Activated CD8-positive, alpha-beta T cell treated with anti-CD3 and anti-CD28 coated beads for 36 hours (primary cell): ENCODE data around the gene DLL4. TPM values are rescaled to one million over a fixed set of nuclear protein-coding genes. Genes with fewer than 3 reads are reported as not detected.

Experiments used
- ATAC-seq: fragments of 200-7000 bp; cut with Tn5 transposase; one replicate; pipeline ENCODE4 v1.10.0; 2021; ENCODE audit warnings: mild to moderate bottlenecking, moderate library complexity
- CTCF ChIA-PET: fragments of 350-600 bp; sonication (Branson Sonifier 250); formaldehyde crosslinking; loops from one replicate; lab custom pipeline; 2021; ENCODE audit warnings: antibody characterized with exemption; lab: Charles Lee
- POLR2A ChIA-PET: fragments of 350-600 bp; sonication (Branson Sonifier 250); formaldehyde crosslinking; loops from one replicate; lab custom pipeline; 2021; ENCODE audit warnings: antibody characterized with exemption; lab: Charles Lee
- DNase-seq: peaks from one replicate; pipeline ENCODE4 v3.0.0-alpha.2; 2020
- H3K27ac Mint-ChIP-seq: one replicate; pipeline ENCODE4 v1.8.0; 2021; ENCODE audit warnings: mild to moderate bottlenecking, mixed read lengths
- H3K27me3 Mint-ChIP-seq: one replicate; pipeline ENCODE4 v1.8.0; 2021; ENCODE audit warnings: mixed read lengths
- H3K36me3 Mint-ChIP-seq: one replicate; pipeline ENCODE4 v1.8.0; 2021; ENCODE audit warnings: low read depth, mixed read lengths
- H3K4me1 Mint-ChIP-seq: one replicate; pipeline ENCODE4 v1.8.0; 2021; ENCODE audit warnings: low read depth, mixed read lengths
- H3K4me3 Mint-ChIP-seq: one replicate; pipeline ENCODE4 v1.8.0; 2021; ENCODE audit warnings: mild to moderate bottlenecking, moderate library complexity, mixed read lengths
- H3K9me3 Mint-ChIP-seq: one replicate; pipeline ENCODE4 v1.8.0; 2021; ENCODE audit warnings: mixed read lengths
- CTCF ChIP-seq: fragments of 200-600 bp; IDR thresholded peaks from one replicate; pipeline ENCODE4 v1.8.0; 2022; ENCODE audit warnings: antibody characterized with exemption, mild to moderate bottlenecking
- intact Hi-C: fragments of 100-400 bp; cut with micrococcal nuclease; formaldehyde crosslinking; loops from one replicate; pipeline ENCODE4 v1.10.0; 2022
- total RNA-seq, 2 experiments: library from RNA; stranded (reverse); gene quantifications; one replicate each; pipeline ENCODE4 v1.2.3, GENCODE V29; 2021

Gene DLL4
- total RNA-seq, 2 experiments from 2014 or later, result not detected

- CTCF ChIA-PET, result interaction anchor here (0.5 to 10.1 kb wide), 7 partner anchors 12 to 99 kb away, joined by 3 to 133 read pairs (median 5); no protein-coding TSS in a partner anchor
- ATAC-seq (no peak), DNase-seq (no peak)
- peaks cover 31% of the 10 kb centered on the region for H3K27me3 Mint-ChIP-seq
- H3K36me3 Mint-ChIP-seq, result no peaks in the 10 kb centered on the region
- H3K9me3 Mint-ChIP-seq, result no peaks in the 10 kb centered on the region
- intact Hi-C loops, result no loop called here
- no peak for TF ChIP-seq CTCF
- H3K4me1 Mint-ChIP-seq, result peaks cover 23% of the 10 kb centered on the region
- POLR2A ChIA-PET, result interaction anchor here (1.0 to 1.8 kb wide), 3 partner anchors 16 to 21 kb away, joined by 3 to 6 read pairs (median 3); no protein-coding TSS in a partner anchor
- H3K4me3 Mint-ChIP-seq, result no peak overlapping the region
- no peak overlapping the region for H3K27ac Mint-ChIP-seq
Measured at GRCh38 chr15:40923551-40923950, 5.6 kb upstream of the DLL4 start.

GRCh38 chr15:40925495-40925862 lies 3.7 kb upstream of the DLL4 start:
- H3K9me3 Mint-ChIP-seq, result no peaks in the 10 kb centered on the region
- no peak for ATAC-seq
- no peak overlapping the region for H3K4me3 Mint-ChIP-seq
- peaks cover 46% of the 10 kb centered on the region for H3K27me3 Mint-ChIP-seq
- peaks cover 37% of the 10 kb centered on the region for H3K4me1 Mint-ChIP-seq
- ChIA-PET CTCF (interaction anchor here (1.3 to 10.1 kb wide), 3 partner anchors 16 to 27 kb away, joined by 3 to 133 read pairs (median 7); partner anchors contain the start of gene CHAC1), POLR2A (interaction anchor here (0.6 to 6.6 kb wide), 5 partner anchors 16 to 191 kb away, joined by 3 to 43 read pairs (median 3); no protein-coding TSS in a partner anchor)
- intact Hi-C loops, result no loop called here
- H3K27ac Mint-ChIP-seq, result no peak overlapping the region
- no peaks in the 10 kb centered on the region for H3K36me3 Mint-ChIP-seq
- DNase-seq, result no peak
- no peak for TF ChIP-seq CTCF

- Mint-ChIP-seq H3K27ac (no peak overlapping the region), H3K4me1 (peaks cover 42% of the 10 kb centered on the region), H3K27me3 (peaks cover 52% of the 10 kb centered on the region), H3K4me3 (peak overlapping the region; percentile 24), H3K36me3 (no peaks in the 10 kb centered on the region), H3K9me3 (no peaks in the 10 kb centered on the region)
- intact Hi-C loops, result no loop called here
- ChIA-PET CTCF (interaction anchor here (1.3 to 10.1 kb wide), 4 partner anchors 15 to 27 kb away, joined by 3 to 133 read pairs (median 56); partner anchors contain the start of gene CHAC1), POLR2A (interaction anchor here (0.7 to 6.6 kb wide), 5 partner anchors 15 to 67 kb away, joined by 3 to 43 read pairs (median 4); no protein-coding TSS in a partner anchor)
- DNase-seq (peak; percentile 29), ATAC-seq (peak; percentile 14)
- no peak for TF ChIP-seq CTCF
Measured at GRCh38 chr15:40925863-40926658, 3.1 kb upstream of the DLL4 start.

GRCh38 chr15:40926659-40927494 lies 2.3 kb upstream of the DLL4 start:
- Mint-ChIP-seq H3K4me1 (peaks cover 46% of the 10 kb centered on the region), H3K27ac (no peak overlapping the region), H3K9me3 (no peaks in the 10 kb centered on the region), H3K4me3 (peak overlapping the region; percentile 42), H3K27me3 (peaks cover 60% of the 10 kb centered on the region), H3K36me3 (no peaks in the 10 kb centered on the region)
- TF ChIP-seq CTCF, result no peak
- POLR2A ChIA-PET, result interaction anchor here (1.1 to 6.6 kb wide), 2 partner anchors 15 to 26 kb away, joined by 4 to 43 read pairs; no protein-coding TSS in a partner anchor
- CTCF ChIA-PET, result interaction anchor here (0.8 to 10.1 kb wide), 4 partner anchors 14 to 38 kb away, joined by 3 to 133 read pairs (median 56); partner anchors contain the start of gene CHAC1
- DNase-seq (no peak), ATAC-seq (no peak)
- intact Hi-C loops, result no loop called here
